ENCODE measurements around the gene TGFA.

DNA sequence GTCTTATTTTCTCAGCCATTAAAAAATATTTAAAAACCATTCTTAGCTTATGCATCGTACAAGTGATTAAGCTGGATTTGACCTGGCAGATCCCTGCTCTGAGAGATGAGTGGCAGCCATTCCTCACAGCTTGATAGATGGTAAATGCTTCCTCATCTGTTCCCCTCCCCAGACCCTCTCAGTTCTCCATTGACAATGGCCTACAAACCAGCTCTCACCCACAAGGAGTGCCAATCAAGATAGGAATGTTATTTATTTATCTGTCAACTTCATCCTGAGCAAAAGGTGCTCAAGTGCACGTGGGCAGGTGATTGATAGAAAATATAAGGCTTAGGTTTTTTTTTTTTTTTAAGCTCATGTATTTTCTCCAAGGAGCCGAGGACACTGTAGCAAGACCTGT, 153.1 kb downstream of the TGFA start:
- no peak for TF ChIP-seq POLR2A (IDR thresholded peaks at IDR 0.05)
- TF ChIP-seq, protein P1, sequence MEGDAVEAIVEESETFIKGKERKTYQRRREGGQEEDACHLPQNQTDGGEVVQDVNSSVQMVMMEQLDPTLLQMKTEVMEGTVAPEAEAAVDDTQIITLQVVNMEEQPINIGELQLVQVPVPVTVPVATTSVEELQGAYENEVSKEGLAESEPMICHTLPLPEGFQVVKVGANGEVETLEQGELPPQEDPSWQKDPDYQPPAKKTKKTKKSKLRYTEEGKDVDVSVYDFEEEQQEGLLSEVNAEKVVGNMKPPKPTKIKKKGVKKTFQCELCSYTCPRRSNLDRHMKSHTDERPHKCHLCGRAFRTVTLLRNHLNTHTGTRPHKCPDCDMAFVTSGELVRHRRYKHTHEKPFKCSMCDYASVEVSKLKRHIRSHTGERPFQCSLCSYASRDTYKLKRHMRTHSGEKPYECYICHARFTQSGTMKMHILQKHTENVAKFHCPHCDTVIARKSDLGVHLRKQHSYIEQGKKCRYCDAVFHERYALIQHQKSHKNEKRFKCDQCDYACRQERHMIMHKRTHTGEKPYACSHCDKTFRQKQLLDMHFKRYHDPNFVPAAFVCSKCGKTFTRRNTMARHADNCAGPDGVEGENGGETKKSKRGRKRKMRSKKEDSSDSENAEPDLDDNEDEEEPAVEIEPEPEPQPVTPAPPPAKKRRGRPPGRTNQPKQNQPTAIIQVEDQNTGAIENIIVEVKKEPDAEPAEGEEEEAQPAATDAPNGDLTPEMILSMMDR (IDR thresholded peaks at IDR 0.05), result no peak
